ENCODE data around the gene CIITA. TPM values are rescaled to one million over a fixed set of nuclear protein-coding genes. Genes with fewer than 3 reads are reported as not detected.
"Not testable (repeated sequence)": the region's sequence is repeated elsewhere in the genome, so short reads cannot be mapped to it uniquely, and the experiment has no call there.

CIITA gene
- total RNA-seq: 100 to 1,000 TPM in 1 of 4 donors, 10 to 100 TPM in 3; 27.7 to 107 (median 60.9) TPM

- TF ChIP-seq CTCF (IDR thresholded peaks at IDR 0.05) (peak in 1 of 6 experiments; percentile 30), POLR2A (IDR thresholded peaks at IDR 0.05) (no peak)
- peak within 1 kb of the TSS in 3 of 4 donors; percentile 50 to 67 (median 56) for H3K4me3 ChIP-seq
- peak within 1 kb of the TSS in 3 of 4 donors; percentile 78 to 90 (median 89) for H3K27ac ChIP-seq
- no peaks in the 10 kb centered on the region for H3K9me3 ChIP-seq
- H3K27me3 ChIP-seq: no peaks in the 10 kb centered on the region
- DNase-seq: peak in 2 of 3 donors; percentile 94 to 95
- no peaks in the 10 kb centered on the region for H3K36me3 ChIP-seq
- H3K4me1 ChIP-seq: peaks cover 0 to 11% (median 5%) of the 10 kb centered on the region in 4 donors
Measured at GRCh38 chr16:10876799-10877341, at the start of gene CIITA. Gene CIITA, plus strand, starts transcription at chr16:10877202. Its CDS starts 129 bp downstream, at chr16:10877331.

DNA sequence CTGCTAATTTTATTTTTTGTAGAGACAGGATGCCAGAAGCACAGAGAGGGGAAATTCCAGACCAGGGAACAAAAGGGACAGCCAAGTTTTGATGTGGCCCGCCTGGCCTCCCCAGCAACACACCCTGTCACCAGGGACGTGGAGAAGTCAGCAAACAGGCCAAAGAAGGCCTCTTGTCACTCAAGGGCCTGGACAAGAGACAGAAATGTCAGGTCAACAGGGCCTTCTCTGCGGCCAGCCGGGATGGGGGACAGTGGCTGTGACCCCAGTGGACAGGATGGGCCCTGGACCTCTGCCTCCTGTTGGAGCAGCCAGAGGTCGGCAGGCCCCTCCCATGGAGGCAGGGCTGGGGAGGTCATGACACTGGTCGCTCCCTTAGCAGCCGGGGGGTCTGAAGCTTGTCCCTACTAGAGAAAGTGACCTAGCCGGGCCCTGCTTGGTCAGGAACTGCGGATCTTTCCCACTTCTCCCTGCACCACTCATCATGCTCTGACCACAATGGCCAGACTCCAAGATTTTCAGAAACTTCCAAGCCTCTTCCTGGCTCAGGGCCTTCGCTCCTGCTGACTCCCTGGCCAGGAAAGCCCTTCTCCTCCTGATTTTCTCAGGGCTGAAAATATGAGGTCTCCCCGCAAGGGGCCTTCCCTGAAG is 49.2 kb upstream of the CIITA start:
- peak overlapping the region; percentile 63 to 92 (median 83) for H3K27ac ChIP-seq
- no peaks in the 10 kb centered on the region for H3K27me3 ChIP-seq
- no peaks in the 10 kb centered on the region for H3K36me3 ChIP-seq
- peak; percentile 21 to 58 (median 57) for DNase-seq
- TF ChIP-seq CTCF (IDR thresholded peaks at IDR 0.05) (no peak), POLR2A (IDR thresholded peaks at IDR 0.05) (no peak)
- no peaks in the 10 kb centered on the region for H3K9me3 ChIP-seq
- H3K4me3 ChIP-seq: no peak overlapping the region
- peaks cover 0 to 30% (median 0%) of the 10 kb centered on the region in 4 donors for H3K4me1 ChIP-seq

- Histone ChIP-seq H3K27me3 (no peaks in the 10 kb centered on the region), H3K4me1 (peaks cover 0 to 30% (median 0%) of the 10 kb centered on the region in 4 donors), H3K4me3 (peak overlapping the region in 2 of 4 donors; percentile 2 to 29), H3K36me3 (no peaks in the 10 kb centered on the region), H3K9me3 (no peaks in the 10 kb centered on the region), H3K27ac (peak overlapping the region; percentile 60 to 92 (median 83))
- peak; percentile 35 to 84 (median 81) for DNase-seq
- no peak for TF ChIP-seq CTCF (IDR thresholded peaks at IDR 0.05)
- peak in 1 of 2 donors; percentile 21 for TF ChIP-seq POLR2A (IDR thresholded peaks at IDR 0.05)
Measured at GRCh38 chr16:10828851-10829366, 48.1 kb upstream of the CIITA start.

DNA sequence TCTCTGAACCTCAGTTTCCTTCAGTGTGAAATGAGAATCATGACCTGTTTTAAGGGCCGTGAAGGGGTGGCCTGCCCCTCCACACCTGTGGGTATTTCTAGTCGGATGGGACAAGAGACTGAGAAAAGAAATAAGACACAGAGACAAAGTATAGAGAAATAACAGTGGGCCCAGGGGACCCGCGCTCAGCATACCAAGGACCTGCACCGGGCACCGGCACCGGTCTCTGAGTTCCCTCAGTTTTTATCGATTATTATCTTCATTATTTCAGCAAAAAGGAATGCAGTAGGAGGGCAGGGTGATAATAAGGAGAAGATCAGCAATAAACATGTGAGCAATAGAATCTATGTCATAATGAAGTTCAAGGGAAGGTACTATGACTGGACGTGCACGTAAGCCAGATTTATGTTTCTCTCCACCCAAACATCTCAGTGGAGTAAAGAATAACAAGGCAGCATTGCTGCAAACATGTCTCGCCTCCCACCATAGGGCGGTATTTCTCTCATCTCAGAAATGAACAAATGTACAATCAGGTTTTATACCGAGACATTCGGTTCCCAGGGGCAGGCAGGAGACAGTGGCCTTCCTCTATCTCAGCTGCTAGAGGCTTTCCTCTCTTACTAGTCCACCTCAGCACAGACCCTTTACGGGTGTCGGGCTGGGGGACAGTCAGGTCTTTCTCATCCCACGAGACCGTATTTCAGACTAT is 47.5 kb upstream of the CIITA start:
- peaks cover 0 to 30% (median 0%) of the 10 kb centered on the region in 4 donors for H3K4me1 ChIP-seq
- H3K9me3 ChIP-seq, H3K36me3 ChIP-seq, H3K27me3 ChIP-seq: not testable (repeated sequence)
- peak overlapping the region; percentile 60 to 92 (median 83) for H3K27ac ChIP-seq
- H3K4me3 ChIP-seq: peak overlapping the region in 1 of 4 donors; percentile 29
- peak in 1 of 3 donors; percentile 55 for DNase-seq

- not testable (repeated sequence) for H3K27me3 ChIP-seq, H3K9me3 ChIP-seq, H3K36me3 ChIP-seq, DNase-seq, H3K4me3 ChIP-seq
- H3K4me1 ChIP-seq: peaks cover 0 to 30% (median 0%) of the 10 kb centered on the region in 4 donors
- H3K27ac ChIP-seq: peak overlapping the region in 3 of 4 donors; percentile 59 to 92 (median 91)
Measured at GRCh38 chr16:10830240-10830639, 46.8 kb upstream of the CIITA start.

GRCh38 chr16:10831894-10832886 is 44.8 kb upstream of the CIITA start:
- no peak for TF ChIP-seq POLR2A (IDR thresholded peaks at IDR 0.05)
- no peak for TF ChIP-seq CTCF (IDR thresholded peaks at IDR 0.05)
- peak overlapping the region in 1 of 4 donors; percentile 5 for H3K27ac ChIP-seq
- no peak overlapping the region for H3K4me3 ChIP-seq
- H3K27me3 ChIP-seq: no peaks in the 10 kb centered on the region
- peaks cover 0 to 23% (median 0%) of the 10 kb centered on the region in 4 donors for H3K4me1 ChIP-seq
- H3K36me3 ChIP-seq: no peaks in the 10 kb centered on the region
- no peak for DNase-seq
- H3K9me3 ChIP-seq: no peaks in the 10 kb centered on the region

Data from Peyer's patch (tissue), 4 donors.